GM21723 (cell line): Measurements from ENCODE around the gene TTC28.
"Not testable (repeated sequence)": the region's sequence is repeated elsewhere in the genome, so short reads cannot be mapped to it uniquely, and the experiment has no call there.

Source experiments
- ATAC-seq: cut with Tn5 transposase; IDR thresholded peaks from one replicate; pipeline ENCODE4 v1.9.1; 2021; ENCODE audit warnings: mild to moderate bottlenecking, moderate library complexity; ENCODE audit not compliant: unreplicated experiment

The TTC28 gene

GRCh38 chr22:28607795-28608194, 71.8 kb downstream of the TTC28 start:
- ATAC-seq: no peak

- no peak for ATAC-seq
These were observed 74.5 kb downstream of the TTC28 start for GRCh38 chr22:28604966-28605761.

GRCh38 chr22:28601915-28602314, 77.7 kb downstream of the TTC28 start:
- no peak for ATAC-seq

GRCh38 chr22:28600546-28601143, 79.0 kb downstream of the TTC28 start:
- no peak for ATAC-seq

GRCh38 chr22:28599693-28600092, 79.9 kb downstream of the TTC28 start:
- no peak for ATAC-seq

GRCh38 chr22:28597665-28598064, 82.0 kb downstream of the TTC28 start:
- ATAC-seq: no peak

GRCh38 chr22:28594797-28595462, 84.7 kb downstream of the TTC28 start:
- ATAC-seq: no peak

- no peak for ATAC-seq
These were observed 85.4 kb downstream of the TTC28 start for GRCh38 chr22:28594076-28594796.

GRCh38 chr22:28593299-28593698, 86.3 kb downstream of the TTC28 start:
- no peak for ATAC-seq

- ATAC-seq: no peak
These were observed 90.4 kb downstream of the TTC28 start for GRCh38 chr22:28589102-28589750.

GRCh38 chr22:28585324-28585723, 94.3 kb downstream of the TTC28 start:
- ATAC-seq: no peak

- ATAC-seq: no peak
These were observed 96.8 kb downstream of the TTC28 start for GRCh38 chr22:28582806-28583205.

GRCh38 chr22:28581016-28581415, 98.6 kb downstream of the TTC28 start:
- ATAC-seq: no peak

GRCh38 chr22:28576162-28576561, 103.5 kb downstream of the TTC28 start:
- no peak for ATAC-seq

- ATAC-seq: no peak
These were observed 105.4 kb downstream of the TTC28 start for GRCh38 chr22:28574159-28574788.

GRCh38 chr22:28570696-28571373, 108.8 kb downstream of the TTC28 start:
- ATAC-seq: no peak

GRCh38 chr22:28568974-28569373, 110.7 kb downstream of the TTC28 start:
- ATAC-seq: not testable (repeated sequence)

- no peak for ATAC-seq
These were observed 111.5 kb downstream of the TTC28 start for GRCh38 chr22:28568099-28568498.

GRCh38 chr22:28566920-28567499, 112.6 kb downstream of the TTC28 start:
- not testable (repeated sequence) for ATAC-seq
